ENCODE results near the gene ENPP1.

The ENPP1 gene

GRCh38 chr6:131807644-131808459 lies at the start of gene ENPP1:
ENPP1 (plus strand) TSS chr6:131808020; CDS start chr6:131808036, 16 bp downstream.
- Histone ChIP-seq H3K4me2 (ENCODE audit: low read depth, low read length, poor library complexity, severe bottlenecking) (peak within 1 kb of the TSS; percentile 84), H3K9me3 (ENCODE audit: insufficient read depth, low read length) (no peaks in the 10 kb centered on the region), H3F3A (ENCODE audit: insufficient read depth) (peaks cover 16% of the 10 kb centered on the region; the same call in 1 of the 2 replicates), H3K9me2 (replicated peaks; ENCODE audit: insufficient read depth, low read length) (no peaks in the 10 kb centered on the region), H3K4me3 (ENCODE audit: insufficient read depth, low read length, poor library complexity, severe bottlenecking) (peak within 1 kb of the TSS; percentile 78), H2AFZ (ENCODE audit: low read depth, low read length, severe bottlenecking) (peak within 1 kb of the TSS; percentile 100), H3K36me3 (ENCODE audit: low read length) (no peaks in the 10 kb centered on the region), H3K79me2 (ENCODE audit: insufficient read depth, low read length) (no peaks in the 10 kb centered on the region), H3K27ac (ENCODE audit: low read depth, low read length) (no peak within 1 kb of the TSS), H3K27me3 (ENCODE audit: low read length) (no peaks in the 10 kb centered on the region), H4K20me1 (ENCODE audit: low read depth, low read length) (no peaks in the 10 kb centered on the region), H3K9ac (ENCODE audit: low read length) (peak within 1 kb of the TSS; percentile 72)
- no peak for TF ChIP-seq EZH2phosphoT487 (conservative IDR thresholded peaks at IDR 0.05; ENCODE audit: low read length)
- TF ChIP-seq, protein P1, sequence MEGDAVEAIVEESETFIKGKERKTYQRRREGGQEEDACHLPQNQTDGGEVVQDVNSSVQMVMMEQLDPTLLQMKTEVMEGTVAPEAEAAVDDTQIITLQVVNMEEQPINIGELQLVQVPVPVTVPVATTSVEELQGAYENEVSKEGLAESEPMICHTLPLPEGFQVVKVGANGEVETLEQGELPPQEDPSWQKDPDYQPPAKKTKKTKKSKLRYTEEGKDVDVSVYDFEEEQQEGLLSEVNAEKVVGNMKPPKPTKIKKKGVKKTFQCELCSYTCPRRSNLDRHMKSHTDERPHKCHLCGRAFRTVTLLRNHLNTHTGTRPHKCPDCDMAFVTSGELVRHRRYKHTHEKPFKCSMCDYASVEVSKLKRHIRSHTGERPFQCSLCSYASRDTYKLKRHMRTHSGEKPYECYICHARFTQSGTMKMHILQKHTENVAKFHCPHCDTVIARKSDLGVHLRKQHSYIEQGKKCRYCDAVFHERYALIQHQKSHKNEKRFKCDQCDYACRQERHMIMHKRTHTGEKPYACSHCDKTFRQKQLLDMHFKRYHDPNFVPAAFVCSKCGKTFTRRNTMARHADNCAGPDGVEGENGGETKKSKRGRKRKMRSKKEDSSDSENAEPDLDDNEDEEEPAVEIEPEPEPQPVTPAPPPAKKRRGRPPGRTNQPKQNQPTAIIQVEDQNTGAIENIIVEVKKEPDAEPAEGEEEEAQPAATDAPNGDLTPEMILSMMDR (IDR thresholded peaks at IDR 0.05; ENCODE audit: insufficient read depth, low read length, poor library complexity, severe bottlenecking), result peak; percentile 15

- Histone ChIP-seq H3K27me3 (ENCODE audit: low read length) (no peaks in the 10 kb centered on the region), H3K79me2 (ENCODE audit: insufficient read depth, low read length) (no peaks in the 10 kb centered on the region), H3K36me3 (ENCODE audit: low read length) (no peaks in the 10 kb centered on the region), H3K9ac (ENCODE audit: low read length) (no peak overlapping the region), H3K4me3 (ENCODE audit: insufficient read depth, low read length, poor library complexity, severe bottlenecking) (no peak overlapping the region), H2AFZ (ENCODE audit: low read depth, low read length, severe bottlenecking) (no peak overlapping the region), H4K20me1 (ENCODE audit: low read depth, low read length) (no peaks in the 10 kb centered on the region), H3K4me2 (ENCODE audit: low read depth, low read length, poor library complexity, severe bottlenecking) (no peak overlapping the region), H3K9me3 (ENCODE audit: insufficient read depth, low read length) (no peaks in the 10 kb centered on the region), H3F3A (ENCODE audit: insufficient read depth) (no peaks in the 10 kb centered on the region), H3K27ac (ENCODE audit: low read depth, low read length) (no peak overlapping the region), H3K9me2 (replicated peaks; ENCODE audit: insufficient read depth, low read length) (no peaks in the 10 kb centered on the region)
- TF ChIP-seq, protein P1 (IDR thresholded peaks at IDR 0.05; ENCODE audit: insufficient read depth, low read length, poor library complexity, severe bottlenecking), result no peak
- no peak for TF ChIP-seq EZH2phosphoT487 (conservative IDR thresholded peaks at IDR 0.05; ENCODE audit: low read length)
Observed at GRCh38 chr6:131758920-131759319, 48.9 kb upstream of the ENPP1 start.

- TF ChIP-seq, protein P1 (IDR thresholded peaks at IDR 0.05; ENCODE audit: insufficient read depth, low read length, poor library complexity, severe bottlenecking), result no peak
- TF ChIP-seq EZH2phosphoT487 (conservative IDR thresholded peaks at IDR 0.05; ENCODE audit: low read length), result no peak
- H3K9me3 ChIP-seq (ENCODE audit: insufficient read depth, low read length), result no peaks in the 10 kb centered on the region
- H3K9me2 ChIP-seq (replicated peaks; ENCODE audit: insufficient read depth, low read length), result no peaks in the 10 kb centered on the region
- H2AFZ ChIP-seq (ENCODE audit: low read depth, low read length, severe bottlenecking), result no peak overlapping the region
- H3K27ac ChIP-seq (ENCODE audit: low read depth, low read length), result no peak overlapping the region
- H3K27me3 ChIP-seq (ENCODE audit: low read length), result no peaks in the 10 kb centered on the region
- no peaks in the 10 kb centered on the region for H3K79me2 ChIP-seq (ENCODE audit: insufficient read depth, low read length)
- no peaks in the 10 kb centered on the region for H4K20me1 ChIP-seq (ENCODE audit: low read depth, low read length)
- H3K36me3 ChIP-seq (ENCODE audit: low read length), result no peaks in the 10 kb centered on the region
- no peak overlapping the region for H3K4me3 ChIP-seq (ENCODE audit: insufficient read depth, low read length, poor library complexity, severe bottlenecking)
- no peak overlapping the region for H3K4me2 ChIP-seq (ENCODE audit: low read depth, low read length, poor library complexity, severe bottlenecking)
- H3F3A ChIP-seq (ENCODE audit: insufficient read depth), result no peaks in the 10 kb centered on the region
- H3K9ac ChIP-seq (ENCODE audit: low read length), result no peak overlapping the region
Observed at GRCh38 chr6:131761060-131761761, 46.6 kb upstream of the ENPP1 start.
